ENCODE results near the gene HYI.
"Not testable (repeated sequence)": the region's sequence is repeated elsewhere in the genome, so short reads cannot be mapped to it uniquely, and the experiment has no call there.

Gene HYI

GRCh38 chr1:43473463-43473862 lies 19.7 kb upstream of the HYI start:
- in situ Hi-C loops (cut with HindIII; ENCODE audit: low sequenced_read_pairs): no loop called here
- DNase-seq (ENCODE audit: low read depth, low spot score): no peak
- TF ChIP-seq CTCF (IDR thresholded peaks at IDR 0.05; ENCODE audit: low read depth, low read length): no peak
- H3K4me3 ChIP-seq (ENCODE audit: low read depth, low read length): no peak overlapping the region

- peak; percentile 87 for DNase-seq (ENCODE audit: low read depth, low spot score)
- H3K4me3 ChIP-seq (ENCODE audit: low read depth, low read length); in situ Hi-C loops (cut with HindIII; ENCODE audit: low sequenced_read_pairs): not testable (repeated sequence)
Measured at GRCh38 chr1:43472463-43473151, 18.9 kb upstream of the HYI start.

GRCh38 chr1:43472087-43472462 lies 18.3 kb upstream of the HYI start:
- H3K4me3 ChIP-seq (ENCODE audit: low read depth, low read length): no peak overlapping the region
- DNase-seq (ENCODE audit: low read depth, low spot score): no peak
- no peak for TF ChIP-seq CTCF (IDR thresholded peaks at IDR 0.05; ENCODE audit: low read depth, low read length)
- in situ Hi-C loops (cut with HindIII; ENCODE audit: low sequenced_read_pairs): no loop called here

- no peak for TF ChIP-seq CTCF (IDR thresholded peaks at IDR 0.05; ENCODE audit: low read depth, low read length)
- in situ Hi-C loops (cut with HindIII; ENCODE audit: low sequenced_read_pairs): no loop called here
- no peak overlapping the region for H3K4me3 ChIP-seq (ENCODE audit: low read depth, low read length)
- DNase-seq (ENCODE audit: low read depth, low spot score): no peak
Measured at GRCh38 chr1:43469932-43470331, 16.2 kb upstream of the HYI start.

- TF ChIP-seq CTCF (IDR thresholded peaks at IDR 0.05; ENCODE audit: low read depth, low read length): no peak
- no peak for DNase-seq (ENCODE audit: low read depth, low spot score)
- in situ Hi-C loops (cut with HindIII; ENCODE audit: low sequenced_read_pairs): no loop called here
- no peak overlapping the region for H3K4me3 ChIP-seq (ENCODE audit: low read depth, low read length)
Measured at GRCh38 chr1:43468414-43468813, 14.7 kb upstream of the HYI start.

- peak; percentile 12 for DNase-seq (ENCODE audit: low read depth, low spot score)
- no peak overlapping the region for H3K4me3 ChIP-seq (ENCODE audit: low read depth, low read length)
- TF ChIP-seq CTCF (IDR thresholded peaks at IDR 0.05; ENCODE audit: low read depth, low read length): no peak
- in situ Hi-C loops (cut with HindIII; ENCODE audit: low sequenced_read_pairs): no loop called here
Measured at GRCh38 chr1:43466403-43466802, 12.7 kb upstream of the HYI start.

GRCh38 chr1:43465505-43466067 lies 11.9 kb upstream of the HYI start:
- no peak for TF ChIP-seq CTCF (IDR thresholded peaks at IDR 0.05; ENCODE audit: low read depth, low read length)
- in situ Hi-C loops (cut with HindIII; ENCODE audit: low sequenced_read_pairs): no loop called here
- no peak overlapping the region for H3K4me3 ChIP-seq (ENCODE audit: low read depth, low read length)
- no peak for DNase-seq (ENCODE audit: low read depth, low spot score)
